GM12872 (cell line): ENCODE data around the gene CLASRP.
A peak's percentile ranks its signal among the peaks of the same experiment; 100 is the strongest.

Experiments used
- TF ChIP-seq, protein P1 (sequence below): IDR thresholded peaks from 3 replicates; pipeline ENCODE4 v1.5.1; 2011; ENCODE audit warnings: low read depth, mild to moderate bottlenecking, low read length, moderate library complexity; ENCODE audit not compliant: insufficient read depth

CLASRP gene

DNA sequence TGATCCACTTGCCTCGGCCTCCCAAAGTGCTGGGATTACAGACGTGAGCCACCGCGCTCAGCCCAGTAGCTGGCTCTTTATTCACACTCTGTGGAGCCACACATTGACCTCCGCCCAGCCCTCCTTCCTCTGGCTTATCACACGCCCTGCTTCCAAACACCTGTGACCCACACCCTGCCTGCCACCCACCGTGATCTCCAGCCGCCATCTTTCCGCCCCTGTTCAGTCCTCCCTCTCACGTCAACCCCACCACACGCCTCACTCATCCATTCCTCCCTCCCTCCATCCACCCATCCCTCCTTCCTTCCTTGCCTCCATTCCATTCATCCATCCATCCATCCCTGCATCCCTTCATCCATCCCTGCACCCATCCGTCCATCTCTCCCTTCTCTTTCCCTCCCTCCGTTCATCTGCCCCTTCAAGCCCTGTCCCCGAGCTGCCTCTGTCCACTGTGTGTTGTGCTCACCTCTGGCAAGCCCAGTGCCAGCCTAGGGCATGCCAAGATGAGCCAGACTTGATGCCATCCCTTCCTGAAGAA lies 19.8 kb downstream of the CLASRP start:
- TF ChIP-seq, protein P1, sequence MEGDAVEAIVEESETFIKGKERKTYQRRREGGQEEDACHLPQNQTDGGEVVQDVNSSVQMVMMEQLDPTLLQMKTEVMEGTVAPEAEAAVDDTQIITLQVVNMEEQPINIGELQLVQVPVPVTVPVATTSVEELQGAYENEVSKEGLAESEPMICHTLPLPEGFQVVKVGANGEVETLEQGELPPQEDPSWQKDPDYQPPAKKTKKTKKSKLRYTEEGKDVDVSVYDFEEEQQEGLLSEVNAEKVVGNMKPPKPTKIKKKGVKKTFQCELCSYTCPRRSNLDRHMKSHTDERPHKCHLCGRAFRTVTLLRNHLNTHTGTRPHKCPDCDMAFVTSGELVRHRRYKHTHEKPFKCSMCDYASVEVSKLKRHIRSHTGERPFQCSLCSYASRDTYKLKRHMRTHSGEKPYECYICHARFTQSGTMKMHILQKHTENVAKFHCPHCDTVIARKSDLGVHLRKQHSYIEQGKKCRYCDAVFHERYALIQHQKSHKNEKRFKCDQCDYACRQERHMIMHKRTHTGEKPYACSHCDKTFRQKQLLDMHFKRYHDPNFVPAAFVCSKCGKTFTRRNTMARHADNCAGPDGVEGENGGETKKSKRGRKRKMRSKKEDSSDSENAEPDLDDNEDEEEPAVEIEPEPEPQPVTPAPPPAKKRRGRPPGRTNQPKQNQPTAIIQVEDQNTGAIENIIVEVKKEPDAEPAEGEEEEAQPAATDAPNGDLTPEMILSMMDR = no peak

DNA sequence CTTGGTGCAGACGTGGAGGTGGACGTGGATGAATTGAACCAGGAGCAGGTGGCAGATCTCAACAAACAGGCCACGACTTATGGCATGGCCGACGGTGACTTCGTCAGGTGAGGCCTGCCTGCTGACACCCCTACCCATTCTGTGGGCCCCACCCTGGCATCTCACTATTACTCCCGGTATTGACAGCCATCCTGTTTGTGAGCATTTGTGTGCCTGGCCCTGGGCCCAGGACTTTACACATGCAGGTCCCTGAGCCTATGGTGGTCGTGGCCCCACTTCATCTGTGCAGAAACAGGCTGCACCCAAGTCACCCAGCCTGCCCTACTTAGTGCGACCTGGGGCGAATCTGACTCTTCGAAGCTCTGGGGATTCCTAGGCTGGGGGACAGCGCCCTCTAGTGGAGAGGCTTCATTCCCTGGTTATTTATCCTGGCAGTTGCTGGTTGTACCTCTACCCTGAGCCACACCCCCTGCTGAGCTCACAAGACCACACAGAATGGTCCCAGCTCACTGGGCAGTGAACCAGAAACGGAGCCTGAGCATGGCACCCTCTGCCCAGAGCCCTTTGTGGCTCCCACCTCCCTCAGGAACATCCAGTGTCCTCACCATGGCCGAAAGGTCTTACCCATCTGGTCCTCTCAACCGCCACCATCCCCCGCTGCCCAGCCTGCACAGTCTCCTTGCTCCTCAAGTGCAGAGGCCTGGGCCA lies 20.6 kb downstream of the CLASRP start:
- TF ChIP-seq, protein P1 = peak; percentile 94

DNA sequence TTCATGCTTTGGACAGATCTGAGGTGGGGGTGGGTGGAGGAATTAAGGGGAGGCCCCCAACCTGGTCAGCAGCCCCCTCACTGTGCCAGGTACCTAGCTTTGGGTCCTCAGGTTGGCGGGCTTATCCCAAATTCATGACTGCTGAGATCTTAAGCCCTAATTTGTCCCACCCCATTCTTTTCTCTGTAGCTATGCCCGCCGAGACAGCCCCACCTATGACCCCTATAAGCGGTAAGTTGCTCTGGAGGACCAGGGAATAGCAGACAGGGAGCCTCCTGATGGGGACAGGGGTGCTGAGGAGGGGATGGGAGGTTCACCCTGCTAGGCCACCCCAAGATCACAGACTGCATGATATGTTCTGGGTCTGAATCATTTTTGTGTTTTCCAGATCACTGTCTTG lies 23.1 kb downstream of the CLASRP start:
- TF ChIP-seq, protein P1 = no peak

DNA sequence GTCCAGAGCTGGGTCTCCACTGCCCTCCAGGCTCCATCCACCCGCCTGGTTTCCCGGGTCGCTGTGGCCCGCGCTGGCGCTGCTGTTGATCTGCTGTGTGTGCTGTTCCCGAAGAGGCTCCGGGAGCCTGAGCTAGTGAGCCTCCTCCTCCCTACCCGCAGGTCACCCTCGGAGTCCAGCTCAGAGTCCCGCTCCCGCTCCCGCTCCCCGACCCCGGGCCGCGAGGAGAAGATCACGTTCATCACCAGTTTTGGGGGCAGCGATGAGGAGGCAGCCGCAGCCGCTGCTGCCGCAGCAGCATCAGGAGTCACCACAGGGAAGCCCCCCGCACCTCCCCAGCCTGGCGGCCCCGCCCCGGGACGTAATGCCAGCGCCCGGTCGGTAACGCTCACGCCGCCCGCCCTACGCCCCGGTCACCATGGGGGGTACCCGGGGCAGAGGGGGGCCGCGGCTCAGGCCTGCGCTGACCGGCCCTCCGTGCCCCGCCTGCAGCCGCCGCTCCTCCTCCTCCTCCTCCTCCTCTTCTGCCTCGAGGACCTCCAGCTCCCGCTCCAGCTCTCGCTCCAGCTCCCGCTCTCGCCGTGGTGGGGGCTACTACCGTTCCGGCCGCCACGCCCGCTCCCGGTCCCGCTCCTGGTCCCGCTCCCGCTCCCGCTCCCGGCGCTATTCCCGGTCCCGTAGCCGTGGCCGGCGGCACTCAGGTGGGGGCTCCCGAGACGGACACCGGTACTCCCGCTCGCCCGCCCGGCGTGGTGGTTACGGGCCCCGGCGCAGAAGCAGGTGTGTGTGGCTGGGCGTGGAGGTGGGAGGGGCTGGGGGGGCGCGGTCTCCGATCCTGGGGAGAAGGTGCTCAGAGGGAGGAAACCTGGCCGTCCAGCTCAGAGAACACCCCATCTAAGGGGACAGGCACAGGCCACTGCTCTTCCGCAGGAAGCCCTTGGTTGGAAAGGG lies 25.3 kb downstream of the CLASRP start:
- TF ChIP-seq, protein P1 = no peak

DNA sequence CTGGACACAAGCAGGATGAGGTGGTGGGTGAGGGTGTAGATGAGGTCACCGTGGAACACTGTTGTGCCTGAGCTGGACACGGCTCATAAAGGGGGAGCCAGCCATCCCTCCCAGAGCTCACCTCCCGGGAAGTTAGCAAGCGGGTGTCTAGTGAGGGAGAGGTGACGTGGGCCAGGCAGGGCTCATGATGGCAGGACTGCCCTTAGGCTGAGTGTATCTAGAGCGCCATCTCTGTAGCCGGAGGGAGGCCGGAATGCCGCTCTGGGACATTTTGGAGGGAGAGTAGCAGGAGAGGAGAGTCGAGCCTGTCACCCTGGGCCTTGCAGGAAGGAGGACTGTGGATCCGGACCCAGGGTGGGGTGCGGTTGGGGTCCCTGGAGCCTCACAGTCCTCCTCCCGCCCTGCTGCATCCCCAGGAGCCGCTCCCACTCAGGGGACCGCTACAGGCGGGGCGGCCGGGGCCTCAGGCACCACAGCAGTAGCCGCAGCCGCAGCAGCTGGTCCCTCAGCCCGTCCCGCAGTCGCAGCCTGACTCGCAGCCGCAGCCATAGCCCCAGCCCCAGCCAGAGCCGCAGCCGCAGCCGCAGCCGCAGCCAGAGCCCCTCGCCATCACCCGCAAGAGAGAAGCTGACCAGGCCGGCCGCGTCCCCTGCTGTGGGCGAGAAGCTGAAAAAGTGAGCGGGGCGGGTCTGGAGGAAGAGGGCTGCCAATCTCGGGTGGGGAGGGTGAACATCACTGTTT lies 28.2 kb downstream of the CLASRP start:
- TF ChIP-seq, protein P1 = no peak

DNA sequence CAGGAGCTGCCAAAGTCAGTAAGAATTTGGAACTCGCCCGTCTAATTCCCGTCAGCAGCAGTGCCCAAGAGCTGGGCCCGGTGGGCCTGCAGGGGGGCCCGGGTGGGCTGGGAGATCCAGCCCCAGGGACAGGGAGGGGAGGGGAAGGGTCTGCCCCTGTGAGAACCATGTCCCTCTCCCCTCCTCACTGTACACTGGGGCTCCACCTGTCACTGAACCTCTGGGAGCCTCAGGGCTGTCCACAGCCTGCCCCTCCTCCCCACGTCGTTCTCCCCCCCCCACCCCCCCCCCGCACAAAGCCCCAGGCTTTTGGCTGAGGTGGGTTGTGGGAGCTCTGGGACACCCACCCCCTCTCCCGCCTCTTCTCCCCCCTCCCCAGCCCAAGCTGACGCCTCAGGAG lies 29.2 kb downstream of the CLASRP start:
- TF ChIP-seq, protein P1 = no peak

DNA sequence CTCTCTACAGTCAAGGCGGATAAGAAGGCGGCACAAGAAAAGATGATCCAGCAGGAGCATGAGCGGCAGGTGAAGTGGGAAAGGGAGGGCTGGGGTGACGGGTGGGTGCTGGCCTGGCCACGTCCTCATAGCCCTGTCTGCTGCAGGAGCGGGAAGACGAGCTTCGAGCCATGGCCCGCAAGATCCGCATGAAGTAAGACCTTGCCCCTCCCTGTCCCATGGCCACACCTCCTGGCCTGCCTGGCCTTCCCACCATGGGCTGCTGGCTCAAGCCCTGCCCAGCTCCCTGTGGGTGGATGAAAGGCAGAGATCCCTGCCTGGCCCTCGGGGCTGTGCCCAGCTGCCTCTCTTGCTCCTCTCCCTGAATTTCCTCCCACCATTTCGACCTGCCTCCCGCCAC lies 30.2 kb downstream of the CLASRP start:
- TF ChIP-seq, protein P1 = no peak
